Gastroesophageal sphincter (tissue), 3 donors: ENCODE measurements around the gene RNF181.

Experiments
- POLR2A ChIP-seq, 2 donors: fragments of 450-650 bp; IDR thresholded peaks; one replicate each; pipeline ENCODE4 v1.6.1; 2017; ENCODE audit warnings: antibody characterized with exemption in 2 of 2, mild to moderate bottlenecking in 2 of 2, moderate library complexity in 1 of 2
- TF ChIP-seq, protein P1 (sequence below), 4 experiments: fragments of 200-600 bp in 2 of 4; fragments of 450-650 bp in 2 of 4; sonication (generic) in 1 of 4; IDR thresholded peaks; one replicate each; pipeline ENCODE4 v1.5.1; 2017 to 2019; ENCODE audit warnings: antibody characterized with exemption in 4 of 4, mild to moderate bottlenecking in 2 of 4, moderate library complexity in 2 of 4

GRCh38 chr2:85642725-85643124, 47.2 kb downstream of the RNF181 start:
- TF ChIP-seq, protein P1, sequence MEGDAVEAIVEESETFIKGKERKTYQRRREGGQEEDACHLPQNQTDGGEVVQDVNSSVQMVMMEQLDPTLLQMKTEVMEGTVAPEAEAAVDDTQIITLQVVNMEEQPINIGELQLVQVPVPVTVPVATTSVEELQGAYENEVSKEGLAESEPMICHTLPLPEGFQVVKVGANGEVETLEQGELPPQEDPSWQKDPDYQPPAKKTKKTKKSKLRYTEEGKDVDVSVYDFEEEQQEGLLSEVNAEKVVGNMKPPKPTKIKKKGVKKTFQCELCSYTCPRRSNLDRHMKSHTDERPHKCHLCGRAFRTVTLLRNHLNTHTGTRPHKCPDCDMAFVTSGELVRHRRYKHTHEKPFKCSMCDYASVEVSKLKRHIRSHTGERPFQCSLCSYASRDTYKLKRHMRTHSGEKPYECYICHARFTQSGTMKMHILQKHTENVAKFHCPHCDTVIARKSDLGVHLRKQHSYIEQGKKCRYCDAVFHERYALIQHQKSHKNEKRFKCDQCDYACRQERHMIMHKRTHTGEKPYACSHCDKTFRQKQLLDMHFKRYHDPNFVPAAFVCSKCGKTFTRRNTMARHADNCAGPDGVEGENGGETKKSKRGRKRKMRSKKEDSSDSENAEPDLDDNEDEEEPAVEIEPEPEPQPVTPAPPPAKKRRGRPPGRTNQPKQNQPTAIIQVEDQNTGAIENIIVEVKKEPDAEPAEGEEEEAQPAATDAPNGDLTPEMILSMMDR (IDR thresholded peaks at IDR 0.05) = no peak
- no peak for TF ChIP-seq POLR2A (IDR thresholded peaks at IDR 0.05)
